KG1 (cell line): ENCODE data around the gene AKAP8.
"Not testable (repeated sequence)": the region's sequence is repeated elsewhere in the genome, so short reads cannot be mapped to it uniquely, and the experiment has no call there.

ENCODE experiments used
- DNase-seq: peaks from one replicate; lab custom pipeline; 2025; lab: John Stamatoyannopoulos, UW

The AKAP8 gene

DNA sequence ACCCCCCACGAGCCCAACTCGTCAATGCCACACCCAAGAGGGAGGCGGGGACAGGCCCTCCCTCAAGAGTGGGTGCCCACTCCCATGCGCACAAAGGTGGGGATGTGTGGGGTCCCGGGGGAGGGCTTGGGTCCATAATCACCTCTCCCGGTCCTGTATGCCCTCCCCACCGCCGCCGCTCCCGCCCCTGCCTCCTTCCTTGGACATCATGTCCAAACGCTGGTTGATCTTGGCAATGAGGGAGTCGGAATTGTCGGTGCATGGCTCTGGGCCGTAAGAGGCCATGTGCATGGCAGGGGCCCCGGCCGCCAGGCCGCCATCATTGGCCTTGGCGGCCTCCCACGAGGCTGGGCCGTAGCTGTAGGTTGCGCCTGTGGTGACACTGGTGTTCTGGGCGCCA is 5.9 kb downstream of the AKAP8 start:
- no peak for DNase-seq

DNA sequence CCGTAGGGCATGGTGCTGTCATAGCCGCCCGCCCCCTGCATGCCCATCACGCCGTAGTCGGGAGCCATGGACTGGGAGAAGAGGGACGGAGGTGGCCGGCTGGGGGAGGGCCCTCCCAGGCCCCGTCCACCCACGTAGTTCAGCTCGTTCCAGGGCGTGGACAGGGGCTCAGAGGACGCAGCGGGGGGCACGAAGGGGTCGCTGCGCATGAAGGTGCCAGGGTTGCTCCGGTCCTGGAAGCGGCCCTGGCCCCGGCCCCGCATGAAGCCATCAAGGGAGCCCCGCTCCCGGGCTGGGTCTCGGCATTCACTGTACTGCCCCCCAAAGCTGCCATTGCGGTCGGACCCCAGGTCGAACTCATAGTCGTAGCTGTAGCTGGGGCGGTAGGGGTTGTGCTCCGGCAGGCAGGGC is 6.7 kb downstream of the AKAP8 start:
- no peak for DNase-seq

DNA sequence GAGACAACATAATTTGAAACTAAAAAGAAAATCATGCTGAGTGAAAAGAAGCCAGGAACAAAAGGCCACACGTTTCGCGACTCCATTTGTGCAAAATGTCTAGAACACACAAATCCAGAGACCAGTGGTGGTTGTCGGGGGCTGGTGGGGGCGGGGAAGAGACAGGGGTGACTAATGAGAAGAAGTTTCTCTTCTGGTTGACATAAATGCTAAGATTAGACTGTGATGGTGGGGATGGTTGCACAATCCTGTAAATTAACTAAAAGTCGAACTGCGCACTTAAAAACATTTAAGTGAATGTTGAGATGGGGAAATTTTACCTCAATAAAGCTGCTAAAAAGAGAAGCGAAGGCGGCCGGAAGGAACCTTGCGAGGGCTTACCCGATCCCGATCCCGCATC is 7.1 kb downstream of the AKAP8 start:
- no peak for DNase-seq

DNA sequence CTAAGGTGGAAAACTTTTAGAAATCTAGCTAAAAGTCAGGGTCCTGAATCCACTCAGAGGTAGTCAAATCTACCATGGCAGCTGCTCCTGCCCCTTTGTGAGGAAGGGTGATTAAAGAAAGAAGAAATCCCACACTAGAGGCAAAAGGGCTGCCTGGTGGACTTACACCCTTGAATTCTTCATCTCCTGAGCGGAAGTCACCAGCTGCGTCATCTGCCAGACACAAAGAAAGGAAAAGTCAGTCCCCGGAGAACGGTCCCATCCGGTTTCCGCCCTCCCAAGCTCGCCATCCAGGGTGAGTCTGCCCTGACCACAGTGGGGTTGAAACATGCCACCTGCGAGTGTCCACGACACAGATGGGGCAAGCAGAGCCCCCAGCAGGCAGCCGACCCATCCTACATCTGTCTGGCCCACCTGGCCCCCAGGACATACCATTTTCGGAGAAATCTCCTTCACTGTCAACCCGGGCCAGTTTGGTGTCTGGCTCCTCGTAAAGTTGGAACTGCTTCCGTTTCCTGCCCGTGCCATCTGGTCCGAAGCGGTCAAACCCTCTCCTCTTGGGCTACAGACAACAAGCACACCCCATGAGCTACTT is 7.7 kb downstream of the AKAP8 start:
- DNase-seq, result no peak

DNA sequence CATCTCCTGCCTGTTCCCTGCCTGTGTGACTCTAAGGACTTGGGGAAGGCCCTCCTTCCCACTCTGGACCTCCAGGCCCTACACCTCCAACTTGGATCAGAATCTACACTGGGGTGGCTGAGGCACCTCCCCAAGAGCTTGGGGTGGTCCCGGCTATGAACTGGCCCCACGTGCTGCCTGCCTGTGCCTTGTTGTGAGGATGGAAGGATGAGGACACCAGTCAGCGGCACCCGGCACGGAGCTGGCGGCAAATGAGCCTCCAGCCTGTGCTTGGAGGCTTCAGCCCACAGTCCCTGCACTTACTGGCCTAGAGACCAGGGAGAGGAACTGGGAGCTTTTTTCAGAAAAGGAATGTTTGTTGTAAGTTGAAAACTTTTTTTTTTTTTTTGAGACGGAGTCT is 8.5 kb downstream of the AKAP8 start:
- no peak for DNase-seq

DNA sequence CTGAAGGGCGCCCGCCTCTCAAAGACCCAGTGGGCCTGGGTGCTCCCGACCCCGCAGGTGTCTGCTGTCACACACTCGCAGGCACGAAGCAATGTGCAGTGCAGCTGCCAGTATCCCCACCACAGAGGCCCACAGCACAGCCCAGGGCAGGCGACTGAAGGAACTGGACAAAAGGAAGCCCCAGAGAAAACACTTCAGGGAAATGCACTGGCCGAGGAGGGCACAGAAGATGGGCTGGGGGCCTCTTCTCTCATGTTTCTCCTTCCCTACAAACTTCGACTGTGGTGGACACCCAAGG is 10.0 kb downstream of the AKAP8 start:
- no peak for DNase-seq

DNA sequence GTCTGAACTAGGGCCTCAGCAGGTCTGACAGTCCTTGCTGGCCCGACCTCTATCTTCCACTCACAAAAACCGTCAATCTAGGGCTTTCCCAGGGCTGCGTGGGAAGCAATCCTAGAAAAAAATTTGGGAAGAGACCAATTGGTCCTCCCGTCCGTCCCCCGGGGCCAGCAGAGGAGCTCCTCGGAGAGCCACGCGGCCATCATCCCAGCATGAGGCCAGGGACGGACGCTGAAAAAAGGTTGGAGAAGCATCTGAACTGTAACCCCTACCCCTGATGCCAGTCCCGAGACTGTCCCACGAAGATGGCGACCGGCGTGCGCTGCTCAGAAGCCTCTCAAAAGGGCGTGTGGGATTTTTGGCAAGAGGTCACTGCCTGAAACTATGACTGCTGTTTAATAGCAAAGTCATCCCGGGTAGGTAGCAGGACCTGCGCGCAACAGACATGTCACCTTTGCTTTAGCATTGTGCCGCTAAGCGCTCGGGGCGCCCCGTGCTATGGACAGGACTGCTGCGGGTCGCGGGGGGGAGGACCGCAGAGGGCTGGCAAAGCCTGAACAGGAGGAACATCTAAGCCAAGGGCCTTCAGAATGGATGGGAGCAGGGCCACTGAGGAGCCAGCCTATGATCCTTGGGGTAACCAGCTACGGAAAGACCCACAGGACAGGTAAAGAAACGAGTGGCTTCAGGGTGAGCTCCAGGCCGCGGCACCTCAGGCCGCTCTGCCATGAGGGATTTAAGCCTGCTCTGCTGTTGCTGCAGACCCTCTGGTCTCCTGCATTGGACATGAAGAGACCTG is 10.6 kb downstream of the AKAP8 start:
- DNase-seq, result no peak

DNA sequence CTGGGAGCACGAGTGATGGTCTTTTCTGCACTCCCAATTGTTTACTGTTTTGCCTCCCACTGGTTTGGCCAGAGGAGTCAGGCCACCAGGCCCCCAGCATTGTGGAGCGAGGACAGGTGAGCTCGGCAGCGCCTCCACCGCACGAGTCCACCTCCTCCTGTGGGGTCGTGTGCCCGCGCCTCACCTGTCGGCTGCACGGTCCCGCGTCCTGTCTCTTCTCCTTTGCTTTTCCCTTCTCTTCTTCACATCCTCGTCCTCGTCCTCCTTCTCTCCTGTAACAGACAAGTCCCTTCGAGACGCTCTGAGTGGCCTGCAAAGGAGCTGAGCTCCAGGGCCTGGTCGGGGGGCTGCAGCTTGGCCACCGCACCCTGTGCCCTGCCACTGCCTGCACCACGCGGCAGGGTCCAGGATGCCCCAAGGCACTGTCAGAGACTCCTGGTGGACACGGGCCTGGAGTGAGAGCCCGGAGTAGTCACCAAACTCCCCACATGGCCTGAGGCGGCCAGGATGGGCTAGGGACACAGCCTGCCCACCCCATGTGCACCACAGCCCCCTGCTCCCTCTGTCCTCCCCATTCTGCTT is 11.4 kb downstream of the AKAP8 start:
- DNase-seq, result no peak

DNA sequence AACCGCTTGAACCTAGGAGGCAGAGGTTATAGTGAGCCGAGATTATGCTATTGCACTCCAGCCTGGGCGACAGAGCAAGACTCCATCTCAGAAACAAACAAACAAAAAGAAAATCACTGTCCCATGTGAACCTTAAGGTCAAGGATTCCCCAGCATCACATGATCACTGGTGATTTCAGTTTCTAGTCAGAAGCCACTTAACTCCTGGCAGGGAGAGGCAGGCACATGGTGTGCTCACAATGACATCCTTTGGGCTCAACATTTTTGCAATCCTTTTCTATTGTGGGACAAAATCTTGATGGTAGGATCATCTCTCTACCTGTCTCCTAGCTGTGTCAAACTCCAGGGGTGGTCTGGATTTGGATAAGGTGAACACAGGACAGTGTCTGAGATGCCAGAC is 12.1 kb downstream of the AKAP8 start:
- no peak for DNase-seq

DNA sequence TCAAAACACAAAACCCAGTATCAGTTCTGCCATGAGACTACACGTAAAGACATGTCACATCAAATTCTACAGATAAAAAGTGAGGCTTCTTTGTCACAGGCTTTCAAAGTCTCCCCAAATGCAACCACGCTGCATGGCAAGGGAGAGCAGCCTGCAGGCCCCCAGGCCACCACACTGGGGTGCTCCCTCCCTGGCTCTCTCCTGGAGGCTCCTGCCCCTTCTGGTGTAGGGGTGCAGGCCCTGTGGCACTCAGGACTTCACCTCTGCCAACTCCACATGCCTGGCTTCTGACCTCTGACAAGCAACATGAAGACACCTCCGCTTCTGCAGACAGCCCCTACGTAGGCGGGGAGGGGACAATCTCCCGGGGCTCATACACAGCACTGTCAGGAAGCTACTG is 14.3 kb downstream of the AKAP8 start:
- no peak for DNase-seq

DNA sequence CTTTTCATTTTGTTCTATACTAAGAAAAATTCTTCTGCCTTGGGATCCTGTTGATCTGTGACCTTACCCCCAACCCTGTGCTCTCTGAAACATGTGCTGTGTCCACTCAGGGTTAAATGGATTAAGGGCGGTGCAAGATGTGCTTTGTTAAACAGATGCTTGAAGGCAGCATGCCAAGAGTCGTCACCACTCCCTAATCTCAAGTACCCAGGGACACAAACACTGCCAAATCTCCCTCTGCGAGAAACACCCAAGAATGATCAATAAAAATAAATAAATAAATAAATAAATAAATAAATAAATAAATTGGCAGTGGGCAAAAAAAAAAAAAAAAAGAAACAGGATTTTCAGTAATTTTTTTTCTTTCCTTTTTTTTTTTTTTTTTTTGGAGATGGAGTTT is 15.8 kb downstream of the AKAP8 start:
- not testable (repeated sequence) for DNase-seq

DNA sequence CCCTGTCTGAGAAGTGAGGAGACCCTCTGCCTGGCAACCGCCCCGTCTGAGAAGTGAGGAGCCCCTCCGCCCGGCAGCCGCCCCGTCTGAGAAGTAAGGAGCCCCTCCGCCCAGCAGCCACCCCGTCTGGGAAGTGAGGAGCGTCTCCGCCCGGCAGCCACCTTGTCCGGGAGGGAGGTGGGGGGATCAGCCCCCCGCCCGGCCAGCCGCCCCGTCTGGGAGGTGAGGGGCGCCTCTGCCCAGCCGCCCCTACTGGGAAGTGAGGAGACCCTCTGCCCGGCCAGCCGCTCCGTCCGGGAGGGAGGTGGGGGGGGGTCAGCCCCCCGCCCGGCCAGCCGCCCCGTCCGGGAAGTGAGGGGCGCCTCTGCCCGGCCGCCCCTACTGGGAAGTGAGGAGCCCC is 16.5 kb downstream of the AKAP8 start:
- not testable (repeated sequence) for DNase-seq

DNA sequence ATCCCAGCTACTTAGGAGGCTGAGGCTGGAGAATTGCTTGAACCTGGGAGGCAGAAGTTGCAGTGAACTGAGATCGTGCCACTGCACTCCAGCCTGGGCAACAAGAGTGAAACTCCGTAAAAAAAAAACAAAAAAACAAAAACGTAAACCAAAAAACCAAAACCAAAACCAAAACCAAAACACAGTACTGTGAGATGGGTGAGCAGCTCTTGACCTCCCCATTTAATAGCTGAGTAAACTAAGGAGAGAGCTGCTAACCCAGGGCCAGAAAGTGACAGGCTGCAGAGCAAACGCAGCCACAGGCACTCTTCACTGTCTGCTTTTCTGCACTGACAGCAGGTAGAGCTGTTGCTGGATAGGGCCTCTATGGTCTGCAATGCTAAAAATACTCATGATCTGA is 19.6 kb downstream of the AKAP8 start:
- not testable (repeated sequence) for DNase-seq

DNA sequence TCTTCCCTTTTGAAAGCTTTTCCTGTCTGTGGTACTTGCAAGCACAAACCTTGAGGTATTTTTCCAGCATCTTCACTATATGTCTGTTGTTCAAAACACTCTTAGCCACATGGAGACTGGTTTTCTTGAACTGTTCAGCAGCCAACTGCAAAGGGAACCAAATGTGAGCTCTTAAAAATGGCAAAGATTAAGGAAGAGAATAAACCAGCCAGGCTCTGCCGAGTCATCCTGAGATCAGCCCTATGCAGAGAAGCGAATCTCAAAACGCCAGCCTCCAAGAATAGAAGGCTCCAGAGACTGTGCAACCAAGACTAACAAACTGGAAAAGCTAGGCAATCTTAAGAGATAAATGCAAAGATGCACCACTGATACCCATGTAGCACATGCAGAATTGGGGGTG is 20.7 kb downstream of the AKAP8 start:
- no peak for DNase-seq

DNA sequence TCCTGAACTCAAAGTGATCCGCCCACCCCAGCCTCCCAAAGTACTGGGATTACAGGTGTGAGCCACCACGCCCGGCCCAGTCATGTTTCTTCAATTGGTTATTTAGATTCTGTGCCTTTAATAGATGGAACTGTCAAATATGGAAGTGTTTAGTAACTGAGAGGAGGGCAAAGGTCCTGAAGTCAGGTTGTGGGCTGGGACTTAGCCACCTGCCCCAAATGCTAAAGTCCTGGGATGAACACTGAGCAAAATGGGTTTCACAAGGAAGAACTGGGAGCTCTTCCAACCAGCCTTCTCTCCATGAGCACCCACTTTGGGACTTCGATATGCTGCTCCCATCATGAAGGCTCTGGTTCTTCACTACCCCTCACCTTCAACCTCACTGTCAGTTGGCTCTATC is 21.7 kb downstream of the AKAP8 start:
- no peak for DNase-seq

DNA sequence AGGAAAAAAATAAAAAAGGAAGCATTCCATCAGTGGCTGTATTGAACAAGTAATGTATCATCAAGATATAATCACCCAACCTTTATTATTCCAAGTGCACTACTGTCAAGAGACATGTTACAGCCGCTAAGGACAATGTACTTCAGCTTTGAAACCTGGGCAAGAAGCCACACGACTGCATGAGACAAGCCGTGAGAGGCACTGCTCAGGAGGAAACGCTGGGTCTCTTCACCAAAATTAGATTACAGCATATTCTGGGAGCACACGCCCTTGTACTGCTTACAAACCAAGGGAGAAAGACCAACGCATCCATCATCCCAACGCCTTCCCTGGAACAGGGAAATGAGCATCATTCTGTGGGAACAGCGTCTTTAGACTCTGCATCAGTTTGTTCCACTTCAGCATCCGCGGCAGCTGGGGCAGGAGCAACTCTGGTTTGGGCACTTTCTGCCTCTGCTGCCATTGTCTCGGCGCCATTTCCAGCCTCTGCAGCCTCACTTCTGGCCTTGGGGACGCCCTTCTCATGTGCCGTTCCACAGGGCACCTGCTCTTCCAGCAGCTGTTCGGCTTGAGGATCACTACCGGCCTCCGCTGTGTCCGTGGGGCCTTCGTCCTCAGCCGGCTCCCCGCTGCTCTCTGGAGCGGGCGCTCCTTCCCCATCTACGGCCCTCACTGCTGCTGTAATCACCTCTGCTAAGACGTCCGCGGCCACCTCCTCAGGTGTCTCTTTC is 24.9 kb downstream of the AKAP8 start:
- no peak for DNase-seq

DNA sequence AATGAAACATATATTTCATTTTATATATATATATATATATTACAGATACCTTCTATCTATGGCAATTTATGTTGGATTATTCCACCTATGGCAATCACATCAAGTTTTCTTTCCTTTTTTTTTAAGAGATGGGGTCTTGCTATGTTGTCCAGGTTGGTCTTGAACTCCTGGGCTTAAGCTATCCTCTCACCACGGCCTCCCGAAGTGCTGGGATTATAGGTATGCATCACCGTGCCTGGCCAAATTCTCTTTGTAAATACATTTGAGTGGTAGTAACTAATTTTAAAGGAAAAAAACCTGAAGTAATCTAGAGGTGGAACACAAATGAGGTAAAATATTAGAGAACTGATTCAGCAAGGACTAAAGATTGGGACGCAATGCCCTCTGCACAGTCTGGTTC is 25.7 kb downstream of the AKAP8 start:
- DNase-seq, result no peak

DNA sequence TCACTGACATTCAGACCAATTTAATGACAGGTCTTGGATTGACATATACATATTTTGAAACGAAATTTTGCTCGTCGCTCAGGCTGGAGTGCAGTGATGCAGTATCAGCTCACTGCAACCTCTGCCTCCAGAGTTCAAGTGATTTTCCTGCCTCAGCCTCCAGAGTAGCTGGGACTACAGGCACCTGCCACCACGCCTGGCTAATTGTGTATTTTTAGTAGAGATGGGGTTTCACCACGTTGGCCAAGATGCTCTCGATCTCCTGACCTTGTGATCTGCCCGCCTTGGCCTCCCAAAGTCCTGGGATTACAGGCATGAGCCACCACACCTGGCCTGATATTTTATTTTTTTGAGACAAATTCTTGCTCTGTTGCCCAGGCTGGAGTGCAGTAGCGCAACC is 27.1 kb downstream of the AKAP8 start:
- not testable (repeated sequence) for DNase-seq

DNA sequence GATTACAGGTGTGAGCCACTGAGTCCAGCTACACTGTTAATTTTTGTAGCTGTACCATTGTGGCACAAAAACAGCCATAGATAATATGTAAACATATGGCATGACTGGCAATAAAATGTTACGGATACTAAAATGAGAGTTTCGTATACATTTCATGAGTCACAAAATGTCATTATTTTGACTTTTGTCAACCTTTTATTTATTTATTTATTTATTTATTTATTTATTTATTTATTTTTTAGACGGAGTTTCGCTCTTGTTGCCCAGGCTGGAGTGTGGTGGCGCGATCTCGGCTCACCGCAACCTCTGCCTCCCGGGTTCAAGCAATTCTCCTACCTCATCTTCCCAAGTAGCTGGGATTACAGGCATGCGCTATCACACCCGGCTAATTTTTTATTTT is 38.3 kb downstream of the AKAP8 start:
- DNase-seq, result not testable (repeated sequence)

DNA sequence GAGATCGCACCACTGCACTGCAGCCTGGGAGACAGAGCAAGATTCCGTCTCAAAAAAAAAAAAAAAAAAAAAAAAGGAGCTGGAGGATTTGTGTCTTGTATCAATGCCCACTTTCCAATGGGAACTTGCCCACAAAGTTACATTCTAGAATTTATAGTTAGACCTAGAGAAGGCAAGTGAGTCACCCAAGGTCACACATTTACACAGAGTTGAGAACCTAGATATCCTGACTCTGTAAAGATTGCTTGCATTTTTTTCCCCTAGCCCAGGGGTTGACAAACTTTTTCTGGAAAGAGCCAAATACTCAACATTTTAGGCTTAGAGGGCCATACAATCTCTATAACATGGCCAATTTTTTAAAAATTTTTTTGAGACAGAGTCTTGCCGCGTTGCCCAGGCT is 39.5 kb downstream of the AKAP8 start:
- no peak for DNase-seq

DNA sequence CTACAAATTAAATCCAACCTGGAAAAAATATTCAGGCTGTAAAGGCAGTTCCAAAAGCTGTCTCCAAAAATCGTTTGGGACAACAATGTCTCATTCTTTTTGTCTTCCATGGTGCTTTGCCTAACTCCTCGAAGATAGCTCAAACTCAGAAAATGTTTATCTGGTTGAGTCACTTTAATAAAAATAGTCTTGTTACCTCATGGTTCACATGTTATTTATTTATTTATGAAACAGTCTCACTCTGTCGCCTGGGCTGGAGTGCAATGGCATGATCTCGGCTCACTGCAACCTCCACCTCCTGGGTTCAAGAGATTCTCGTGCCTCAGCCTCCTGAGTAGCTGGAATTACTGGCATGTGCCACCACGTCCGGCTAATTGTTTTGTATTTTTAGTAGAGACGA is 42.4 kb downstream of the AKAP8 start:
- DNase-seq, result no peak

DNA sequence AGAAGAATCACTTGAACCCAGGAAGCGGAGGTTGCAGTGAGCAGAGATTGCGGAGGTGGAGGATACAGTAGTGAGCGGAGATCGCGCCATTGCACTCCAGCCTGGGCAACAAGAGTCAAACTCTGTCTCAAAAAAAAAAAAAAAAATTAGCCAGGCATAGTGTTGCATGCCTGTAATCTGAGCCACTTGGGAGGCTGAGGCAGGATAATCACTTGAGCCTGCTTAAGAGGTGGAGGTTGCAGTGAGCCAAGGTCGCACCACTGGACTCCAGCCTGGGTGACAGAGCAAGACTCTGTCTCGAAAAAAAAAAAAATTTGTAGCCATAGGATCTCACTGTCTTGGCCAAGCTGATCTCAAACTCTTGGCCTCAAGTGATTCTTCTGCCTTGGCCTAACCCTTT is 43.6 kb downstream of the AKAP8 start:
- not testable (repeated sequence) for DNase-seq
